Measurements from ENCODE around the gene FSTL4.

Gene FSTL4

DNA sequence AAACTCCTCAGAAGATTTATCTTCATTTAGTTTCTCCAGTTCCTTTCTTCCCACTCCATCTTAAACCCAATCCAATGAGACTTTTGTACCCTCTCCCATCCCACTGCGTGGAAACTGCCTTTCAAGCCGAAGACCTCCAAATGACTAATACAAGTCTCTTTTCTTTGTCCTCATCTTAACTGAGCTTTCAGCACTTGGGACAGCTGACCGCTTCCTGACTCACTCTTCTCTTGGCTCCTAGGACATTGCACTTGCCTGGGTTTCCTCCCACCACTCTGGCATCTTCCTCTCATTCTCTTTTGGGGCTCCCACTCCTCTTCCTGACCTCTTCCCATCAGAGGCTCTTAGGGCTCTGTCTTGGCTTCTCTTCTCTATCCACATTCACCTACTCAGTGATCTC is 316.8 kb downstream of the FSTL4 start:
- H3K9ac ChIP-seq: no peak overlapping the region
- H3K36me3 ChIP-seq (ENCODE audit: insufficient read depth): no peaks in the 10 kb centered on the region
- H3K79me2 ChIP-seq (ENCODE audit: insufficient read depth, low read depth): no peaks in the 10 kb centered on the region
- TF ChIP-seq CTCF (conservative IDR thresholded peaks at IDR 0.05; ENCODE audit: low read depth, low read length): no peak
- H2AFZ ChIP-seq (ENCODE audit: low read depth): no peak overlapping the region
- no peaks in the 10 kb centered on the region for H3K4me1 ChIP-seq (ENCODE audit: low read depth, poor library complexity, severe bottlenecking)
- no peak overlapping the region for H3K27ac ChIP-seq
- H3K4me2 ChIP-seq: no peak overlapping the region
- H4K20me1 ChIP-seq (ENCODE audit: insufficient read depth): no peaks in the 10 kb centered on the region
- H3K4me3 ChIP-seq (IDR thresholded peaks at IDR 0.05; ENCODE audit: insufficient read depth, low read depth, low read length): no peak overlapping the region
- H3K27me3 ChIP-seq (ENCODE audit: insufficient read depth, low read depth): no peaks in the 10 kb centered on the region

DNA sequence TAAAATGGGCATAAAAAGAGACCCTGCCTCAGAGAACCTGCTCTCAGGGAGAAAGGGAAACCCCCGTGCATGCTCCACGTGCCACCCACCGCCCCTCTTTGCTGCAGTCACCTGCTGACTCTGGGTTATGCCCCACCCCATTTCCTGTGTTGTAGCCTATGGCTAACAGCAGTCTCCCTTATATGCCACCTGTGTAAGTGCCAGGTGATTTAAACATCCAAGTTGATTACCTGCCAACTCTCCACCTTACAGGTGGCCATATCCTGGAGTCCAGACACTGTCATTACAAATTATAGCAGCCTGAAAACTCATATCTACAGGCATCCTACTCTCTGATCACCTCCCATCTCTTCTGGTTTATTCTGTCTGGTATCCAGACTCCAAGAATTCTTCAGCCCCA is 318.0 kb downstream of the FSTL4 start:
- no peak overlapping the region for H3K4me3 ChIP-seq (IDR thresholded peaks at IDR 0.05; ENCODE audit: insufficient read depth, low read depth, low read length)
- H3K79me2 ChIP-seq (ENCODE audit: insufficient read depth, low read depth): no peaks in the 10 kb centered on the region
- H3K36me3 ChIP-seq (ENCODE audit: insufficient read depth): no peaks in the 10 kb centered on the region
- no peak for TF ChIP-seq CTCF (conservative IDR thresholded peaks at IDR 0.05; ENCODE audit: low read depth, low read length)
- H4K20me1 ChIP-seq (ENCODE audit: insufficient read depth): no peaks in the 10 kb centered on the region
- H2AFZ ChIP-seq (ENCODE audit: low read depth): no peak overlapping the region
- no peaks in the 10 kb centered on the region for H3K4me1 ChIP-seq (ENCODE audit: low read depth, poor library complexity, severe bottlenecking)
- H3K4me2 ChIP-seq: no peak overlapping the region
- H3K27ac ChIP-seq: no peak overlapping the region
- H3K27me3 ChIP-seq (ENCODE audit: insufficient read depth, low read depth): no peaks in the 10 kb centered on the region
- no peak overlapping the region for H3K9ac ChIP-seq

DNA sequence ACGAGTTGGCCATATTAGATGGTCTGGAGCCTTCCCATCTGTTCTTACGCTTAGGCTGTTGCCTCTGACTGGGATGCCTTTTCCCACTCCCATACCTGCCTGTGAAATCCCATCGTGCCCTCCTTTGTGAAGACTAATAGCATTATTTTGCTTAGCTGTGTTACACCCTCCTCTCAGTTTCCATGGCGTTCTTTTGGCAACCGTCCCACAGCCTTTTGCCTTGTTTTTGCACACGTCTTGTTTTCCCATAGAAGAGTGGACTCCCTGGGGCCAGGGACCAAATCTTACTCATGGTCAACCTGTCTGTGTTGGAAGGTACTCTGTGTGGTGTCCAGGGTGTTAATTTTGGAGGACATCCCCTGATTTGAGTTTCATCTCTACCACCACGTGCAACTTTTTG is 318.4 kb downstream of the FSTL4 start:
- Histone ChIP-seq H3K27ac (no peak overlapping the region), H4K20me1 (ENCODE audit: insufficient read depth) (no peaks in the 10 kb centered on the region), H3K4me1 (ENCODE audit: low read depth, poor library complexity, severe bottlenecking) (no peaks in the 10 kb centered on the region), H3K27me3 (ENCODE audit: insufficient read depth, low read depth) (no peaks in the 10 kb centered on the region), H3K4me2 (no peak overlapping the region), H2AFZ (ENCODE audit: low read depth) (no peak overlapping the region), H3K79me2 (ENCODE audit: insufficient read depth, low read depth) (no peaks in the 10 kb centered on the region), H3K36me3 (ENCODE audit: insufficient read depth) (no peaks in the 10 kb centered on the region), H3K9ac (no peak overlapping the region), H3K4me3 (IDR thresholded peaks at IDR 0.05; ENCODE audit: insufficient read depth, low read depth, low read length) (no peak overlapping the region)
- no peak for TF ChIP-seq CTCF (conservative IDR thresholded peaks at IDR 0.05; ENCODE audit: low read depth, low read length)

DNA sequence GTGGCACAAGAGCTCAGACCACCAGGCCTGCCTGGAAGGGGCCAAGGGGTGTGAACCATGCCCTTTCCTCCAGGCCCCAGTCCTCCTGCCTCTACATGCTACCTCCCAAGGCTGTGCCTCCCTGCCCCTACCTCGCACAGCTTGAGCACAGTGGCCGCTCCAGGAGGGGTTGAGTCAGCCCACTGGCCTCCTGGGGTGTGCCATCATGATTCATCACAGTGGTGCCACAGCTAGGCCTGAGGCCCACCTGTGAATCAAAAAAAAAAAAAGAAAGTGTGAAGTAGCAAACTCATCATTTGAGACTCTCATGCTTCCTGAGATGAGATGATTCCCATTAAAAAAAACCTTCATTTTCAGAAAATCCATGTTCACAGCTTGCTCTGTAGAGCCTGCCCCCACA is 320.0 kb downstream of the FSTL4 start:
- no peak for TF ChIP-seq CTCF (conservative IDR thresholded peaks at IDR 0.05; ENCODE audit: low read depth, low read length)
- Histone ChIP-seq H3K4me3 (IDR thresholded peaks at IDR 0.05; ENCODE audit: insufficient read depth, low read depth, low read length) (no peak overlapping the region), H3K27ac (no peak overlapping the region), H3K36me3 (ENCODE audit: insufficient read depth) (no peaks in the 10 kb centered on the region), H3K4me1 (ENCODE audit: low read depth, poor library complexity, severe bottlenecking) (no peaks in the 10 kb centered on the region), H2AFZ (ENCODE audit: low read depth) (no peak overlapping the region), H3K27me3 (ENCODE audit: insufficient read depth, low read depth) (no peaks in the 10 kb centered on the region), H3K9ac (no peak overlapping the region), H3K4me2 (no peak overlapping the region), H4K20me1 (ENCODE audit: insufficient read depth) (no peaks in the 10 kb centered on the region), H3K79me2 (ENCODE audit: insufficient read depth, low read depth) (no peaks in the 10 kb centered on the region)

- H2AFZ ChIP-seq (ENCODE audit: low read depth): no peak overlapping the region
- H3K27me3 ChIP-seq (ENCODE audit: insufficient read depth, low read depth): no peaks in the 10 kb centered on the region
- H3K9ac ChIP-seq: no peak overlapping the region
- H3K36me3 ChIP-seq (ENCODE audit: insufficient read depth): no peaks in the 10 kb centered on the region
- no peak for TF ChIP-seq CTCF (conservative IDR thresholded peaks at IDR 0.05; ENCODE audit: low read depth, low read length)
- H3K4me1 ChIP-seq (ENCODE audit: low read depth, poor library complexity, severe bottlenecking): no peaks in the 10 kb centered on the region
- no peak overlapping the region for H3K4me2 ChIP-seq
- H4K20me1 ChIP-seq (ENCODE audit: insufficient read depth): no peaks in the 10 kb centered on the region
- H3K79me2 ChIP-seq (ENCODE audit: insufficient read depth, low read depth): no peaks in the 10 kb centered on the region
- no peak overlapping the region for H3K4me3 ChIP-seq (IDR thresholded peaks at IDR 0.05; ENCODE audit: insufficient read depth, low read depth, low read length)
- no peak overlapping the region for H3K27ac ChIP-seq
Measured at GRCh38 chr5:133291524-133291923, 320.8 kb downstream of the FSTL4 start.

All from KMS-11 (cell line).